PC-9 (cell line): ENCODE data around the gene RBAK. TPM values are rescaled to one million over a fixed set of nuclear protein-coding genes. Genes with fewer than 3 reads are reported as not detected.

Experiments
- BruUV-seq: library from RNA; stranded (reverse); fragments of 400-500 nt; replicated peaks from 2 replicates; lab custom pipeline; 2021; lab: Mats Ljungman, UMichigan
- CTCF ChIA-PET: fragments of 300-600 bp; sonication (Branson Sonifier 250); formaldehyde crosslinking; loops from one replicate; lab custom pipeline; 2022; ENCODE audit warnings: antibody characterized with exemption; lab: Charles Lee
- POLR2A ChIA-PET: fragments of 300-600 bp; sonication (Branson Sonifier 250); formaldehyde crosslinking; loops from one replicate; lab custom pipeline; 2022; ENCODE audit warnings: antibody characterized with exemption; ENCODE audit not compliant: unreplicated experiment; lab: Charles Lee
- DNase-seq, 2 experiments: peaks; one replicate each; pipeline versions ENCODE4 v3.0.0 to v3.0.0-alpha.2; 2015 to 2022; ENCODE audit warnings: mixed read lengths in 1 of 2
- H2AFZ ChIP-seq: fragments of 200-600 bp; sonication (generic); 2 replicates; pipeline ENCODE4 v1.8.1; 2017; ENCODE audit warnings: antibody characterized with exemption
- H3F3A ChIP-seq: fragments of 200-600 bp; sonication (generic); 2 replicates; pipeline ENCODE4 v1.8.1; 2017; ENCODE audit warnings: antibody characterized with exemption, mild to moderate bottlenecking, low read depth; ENCODE audit not compliant: insufficient read depth
- H3K27ac ChIP-seq: fragments of 200-600 bp; sonication (generic); 2 replicates; pipeline ENCODE4 v1.6.1; 2016; ENCODE audit warnings: mixed run types
- H3K27me3 ChIP-seq: fragments of 200-600 bp; sonication (generic); 2 replicates; pipeline ENCODE4 v1.6.1; 2016; ENCODE audit warnings: low read depth, mixed run types; ENCODE audit not compliant: insufficient read depth
- H3K36me3 ChIP-seq: fragments of 200-600 bp; sonication (generic); 2 replicates; pipeline ENCODE4 v1.6.1; 2016; ENCODE audit warnings: low read depth, mixed run types
- H3K4me1 ChIP-seq: fragments of 200-600 bp; sonication (generic); replicated peaks from 2 replicates; pipeline ENCODE4 v1.6.1; 2016; ENCODE audit warnings: mixed run types; ENCODE audit not compliant: insufficient read depth
- H3K4me2 ChIP-seq: fragments of 200-600 bp; sonication (generic); 2 replicates; pipeline ENCODE4 v1.6.1; 2017; ENCODE audit warnings: mixed run types
- H3K4me3 ChIP-seq: fragments of 200-600 bp; sonication (generic); 2 replicates; pipeline ENCODE4 v1.6.1; 2016; ENCODE audit warnings: mixed run types
- H3K79me2 ChIP-seq: fragments of 200-600 bp; sonication (generic); 2 replicates; pipeline ENCODE4 v1.6.1; 2017; ENCODE audit warnings: low read depth, mixed run types
- H3K9me2 ChIP-seq: fragments of 200-600 bp; sonication (generic); 2 replicates; pipeline ENCODE4 v1.8.1; 2017; ENCODE audit warnings: mild to moderate bottlenecking; ENCODE audit not compliant: insufficient read depth
- H3K9me3 ChIP-seq: fragments of 200-600 bp; sonication (generic); 2 replicates; pipeline ENCODE4 v1.8.1; 2016; ENCODE audit warnings: low read depth; ENCODE audit not compliant: insufficient read depth
- H4K20me1 ChIP-seq: fragments of 200-600 bp; sonication (generic); 2 replicates; pipeline ENCODE4 v1.8.1; 2017; ENCODE audit not compliant: insufficient read depth
- EZH2 ChIP-seq: fragments of 200-600 bp; sonication (generic); IDR thresholded peaks from 2 replicates; pipeline ENCODE4 v1.8.0; 2017; ENCODE audit warnings: antibody characterized with exemption, low read depth
- intact Hi-C: fragments of 100-400 bp; cut with micrococcal nuclease; formaldehyde crosslinking; loops from one replicate; pipeline ENCODE4 v1.10.0; 2022; ENCODE audit not compliant: unreplicated experiment
- total RNA-seq: library from RNA; stranded (reverse); gene quantifications from 2 replicates; pipeline ENCODE4 v1.2.3, GENCODE V29; 2021
- TF ChIP-seq, protein P1 (sequence below): fragments of 200-600 bp; sonication (generic); conservative IDR thresholded peaks from 2 replicates; pipeline ENCODE4 v1.6.1; 2017; ENCODE audit warnings: mixed run types, antibody characterized with exemption, mild to moderate bottlenecking, moderate library complexity

The RBAK gene
- total RNA-seq, 1 experiment from 2014 or later, result 12.4 TPM

DNA sequence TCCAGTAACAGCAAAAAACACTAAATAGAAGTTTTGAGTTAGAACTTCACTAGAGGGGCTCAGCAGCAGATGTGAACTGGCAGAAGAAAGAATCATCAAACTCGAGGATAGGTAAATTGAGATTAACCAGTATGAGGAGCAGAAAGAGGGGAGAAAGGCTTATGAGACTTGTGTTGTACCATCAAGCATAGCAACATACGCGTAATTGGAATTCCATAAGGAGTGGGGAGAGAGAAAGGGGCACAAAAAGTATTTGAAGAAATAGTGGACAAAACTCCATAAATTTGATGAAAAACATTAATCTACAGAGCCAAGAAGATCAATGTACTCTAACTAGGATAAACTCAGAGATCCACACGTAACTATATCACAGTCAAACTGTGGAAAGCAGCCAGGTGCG is 48.3 kb downstream of the RBAK start:
- POLR2A ChIA-PET, result no interaction called here
- intact Hi-C loops, result no loop called here
- H4K20me1 ChIP-seq, result no peaks in the 10 kb centered on the region

DNA sequence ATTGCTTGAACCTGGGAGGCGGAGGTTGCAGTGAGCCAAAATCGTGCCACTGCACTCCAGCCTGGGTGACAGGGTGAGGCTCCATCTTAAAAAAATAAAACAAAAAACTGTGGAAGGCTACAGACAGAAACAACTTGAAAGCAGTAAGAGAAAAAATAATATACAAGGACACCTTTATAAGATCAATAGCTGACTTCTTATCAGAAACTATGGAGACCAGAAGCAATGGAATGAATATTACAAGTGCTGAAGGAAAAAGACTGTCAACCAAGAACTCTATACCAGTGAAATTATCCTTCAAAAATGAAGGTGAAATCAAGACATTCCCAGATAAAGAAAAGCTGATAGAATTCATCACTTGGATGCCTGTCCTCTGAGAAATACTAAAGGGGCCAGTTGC is 49.0 kb downstream of the RBAK start:
- CTCF ChIA-PET, result no interaction called here

More for the DNA sequence above, 48.3 kb downstream of the RBAK start:
- TF ChIP-seq EZH2, result no peak
- TF ChIP-seq, protein P1, sequence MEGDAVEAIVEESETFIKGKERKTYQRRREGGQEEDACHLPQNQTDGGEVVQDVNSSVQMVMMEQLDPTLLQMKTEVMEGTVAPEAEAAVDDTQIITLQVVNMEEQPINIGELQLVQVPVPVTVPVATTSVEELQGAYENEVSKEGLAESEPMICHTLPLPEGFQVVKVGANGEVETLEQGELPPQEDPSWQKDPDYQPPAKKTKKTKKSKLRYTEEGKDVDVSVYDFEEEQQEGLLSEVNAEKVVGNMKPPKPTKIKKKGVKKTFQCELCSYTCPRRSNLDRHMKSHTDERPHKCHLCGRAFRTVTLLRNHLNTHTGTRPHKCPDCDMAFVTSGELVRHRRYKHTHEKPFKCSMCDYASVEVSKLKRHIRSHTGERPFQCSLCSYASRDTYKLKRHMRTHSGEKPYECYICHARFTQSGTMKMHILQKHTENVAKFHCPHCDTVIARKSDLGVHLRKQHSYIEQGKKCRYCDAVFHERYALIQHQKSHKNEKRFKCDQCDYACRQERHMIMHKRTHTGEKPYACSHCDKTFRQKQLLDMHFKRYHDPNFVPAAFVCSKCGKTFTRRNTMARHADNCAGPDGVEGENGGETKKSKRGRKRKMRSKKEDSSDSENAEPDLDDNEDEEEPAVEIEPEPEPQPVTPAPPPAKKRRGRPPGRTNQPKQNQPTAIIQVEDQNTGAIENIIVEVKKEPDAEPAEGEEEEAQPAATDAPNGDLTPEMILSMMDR, result no peak
- CTCF ChIA-PET, result no interaction called here
- H3K79me2 ChIP-seq, result no peaks in the 10 kb centered on the region
- H3F3A ChIP-seq, result peaks cover 4% of the 10 kb centered on the region; the same call in 1 of the 2 replicates
- H3K27ac ChIP-seq, result no peak overlapping the region
- H3K4me3 ChIP-seq, result no peak overlapping the region
- H3K27me3 ChIP-seq, result peaks cover 27% of the 10 kb centered on the region
- BruUV-seq, result no TSS peak
- no peak for DNase-seq
- no peak overlapping the region for H3K4me2 ChIP-seq
- peaks cover 4% of the 10 kb centered on the region; the same call in 1 of the 2 replicates for H3K4me1 ChIP-seq
- no peaks in the 10 kb centered on the region for H3K9me2 ChIP-seq
- peaks cover 30% of the 10 kb centered on the region; the same call in 1 of the 2 replicates for H3K9me3 ChIP-seq
- H3K36me3 ChIP-seq, result no peaks in the 10 kb centered on the region
- H2AFZ ChIP-seq, result no peak overlapping the region

DNA sequence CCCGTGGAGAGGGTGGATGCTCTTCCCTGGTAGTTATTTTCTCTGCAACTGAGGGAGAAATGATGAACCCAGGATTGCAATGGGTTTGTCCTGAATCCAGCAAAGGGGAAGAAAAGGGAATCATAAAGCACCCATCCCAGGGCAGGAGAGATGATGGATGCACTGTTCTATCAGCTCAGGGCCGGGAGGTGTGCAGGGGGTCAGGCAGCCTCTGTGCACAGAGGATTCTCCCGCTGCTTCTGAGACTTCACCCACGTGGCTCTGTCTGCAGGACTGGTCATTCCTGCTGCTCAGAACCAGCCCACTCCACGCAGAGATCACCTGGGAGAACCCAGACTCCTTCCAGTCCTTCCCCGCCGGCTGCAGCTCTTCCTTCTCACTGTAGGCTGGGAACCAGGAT is 70.7 kb downstream of the RBAK start:
- Histone ChIP-seq H3K9me2 (no peaks in the 10 kb centered on the region), H3K36me3 (no peaks in the 10 kb centered on the region), H3K27ac (no peak overlapping the region), H3K4me1 (no peaks in the 10 kb centered on the region), H3K79me2 (no peaks in the 10 kb centered on the region), H3K9me3 (no peaks in the 10 kb centered on the region), H3K4me3 (no peak overlapping the region), H3K4me2 (no peak overlapping the region), H4K20me1 (no peaks in the 10 kb centered on the region), H3K27me3 (peaks cover 87% of the 10 kb centered on the region), H3F3A (no peaks in the 10 kb centered on the region), H2AFZ (no peak overlapping the region)
- POLR2A ChIA-PET, result no interaction called here
- CTCF ChIA-PET, result no interaction called here
- TF ChIP-seq, protein P1, result no peak
- no peak for TF ChIP-seq EZH2
- no peak for DNase-seq
- no TSS peak for BruUV-seq
- intact Hi-C loops, result no loop called here

More for the DNA sequence above, 49.0 kb downstream of the RBAK start:
- H2AFZ ChIP-seq, result no peak overlapping the region
- H3K9me2 ChIP-seq, result no peaks in the 10 kb centered on the region
- H3K4me3 ChIP-seq, result no peak overlapping the region
- H4K20me1 ChIP-seq, result no peaks in the 10 kb centered on the region
- POLR2A ChIA-PET, result no interaction called here
- TF ChIP-seq EZH2, result no peak
- TF ChIP-seq, protein P1, result no peak
- H3K4me1 ChIP-seq, result no peaks in the 10 kb centered on the region
- no peaks in the 10 kb centered on the region for H3K79me2 ChIP-seq
- BruUV-seq, result no TSS peak
- no peak overlapping the region for H3K4me2 ChIP-seq
- peaks cover 37% of the 10 kb centered on the region; the same call in 1 of the 2 replicates for H3K9me3 ChIP-seq
- intact Hi-C loops, result no loop called here
- H3K27me3 ChIP-seq, result peaks cover 31% of the 10 kb centered on the region
- H3K27ac ChIP-seq, result no peak overlapping the region
- no peak for DNase-seq
- no peaks in the 10 kb centered on the region; the same call in 1 of the 2 replicates for H3F3A ChIP-seq
- H3K36me3 ChIP-seq, result no peaks in the 10 kb centered on the region
